SK-N-DZ (cell line): Measurements from ENCODE around the gene EZR.

Experiments
- DNase-seq: peaks from one replicate; pipeline ENCODE4 v3.0.0-alpha.2; 2015; ENCODE audit warnings: low spot score

EZR gene

DNA sequence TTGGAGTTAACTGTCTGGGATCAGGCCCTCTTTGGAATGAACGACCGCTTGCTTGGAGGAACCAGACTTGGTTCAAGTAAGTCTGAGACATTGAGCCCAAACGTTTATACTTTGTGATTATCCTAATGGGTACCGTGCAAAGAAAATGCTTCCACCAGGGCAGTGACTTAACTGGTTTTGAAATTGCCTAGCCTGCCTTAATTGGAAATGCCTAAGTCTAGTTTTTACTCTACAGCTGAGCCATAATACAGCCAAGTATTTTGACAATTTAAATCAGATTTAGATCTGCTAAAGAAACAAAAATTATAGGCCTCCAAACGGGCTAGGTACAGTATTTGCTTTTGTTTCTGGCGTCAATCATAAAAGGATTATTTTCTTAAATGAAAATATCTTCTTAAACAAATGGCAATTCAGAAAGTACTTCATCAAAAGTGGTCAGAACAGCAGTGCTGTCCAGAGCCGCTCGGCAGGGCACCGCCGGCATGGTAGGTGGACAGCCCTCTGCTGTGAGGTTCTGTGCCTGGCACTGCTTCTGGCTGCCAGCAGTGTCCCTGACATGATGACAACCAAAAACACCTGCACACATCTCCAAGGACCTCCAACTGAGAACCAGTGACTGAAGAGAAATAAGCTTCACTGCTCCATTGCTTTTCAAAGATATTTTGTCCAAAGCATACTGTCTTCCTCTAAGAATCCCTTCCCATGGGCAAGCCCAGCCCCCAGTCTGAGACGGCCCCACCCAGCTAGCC is 55.6 kb downstream of the EZR start:
- no peak for DNase-seq

- DNase-seq = no peak
These were observed 56.3 kb downstream of the EZR start for GRCh38 chr6:158762787-158763433.

DNA sequence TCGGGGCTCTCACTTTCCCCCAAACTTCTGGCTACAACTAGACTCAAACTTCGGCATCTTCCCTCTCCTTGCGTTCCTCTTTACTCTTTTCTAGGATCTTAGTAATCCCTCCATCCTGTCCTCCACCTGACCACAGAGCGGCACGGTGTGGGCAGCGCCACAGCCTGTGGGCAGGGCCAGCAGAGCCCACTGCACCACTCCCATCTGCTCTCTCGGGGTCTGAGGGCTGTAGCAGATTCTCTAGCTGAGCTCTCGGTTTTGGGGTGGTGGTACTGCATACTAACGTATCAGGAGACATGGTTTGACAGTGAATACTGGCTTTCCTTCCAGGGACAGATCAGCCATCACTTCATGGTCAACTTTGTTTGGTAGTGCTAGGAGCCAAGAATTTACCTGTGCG is 57.4 kb downstream of the EZR start:
- DNase-seq = no peak

DNA sequence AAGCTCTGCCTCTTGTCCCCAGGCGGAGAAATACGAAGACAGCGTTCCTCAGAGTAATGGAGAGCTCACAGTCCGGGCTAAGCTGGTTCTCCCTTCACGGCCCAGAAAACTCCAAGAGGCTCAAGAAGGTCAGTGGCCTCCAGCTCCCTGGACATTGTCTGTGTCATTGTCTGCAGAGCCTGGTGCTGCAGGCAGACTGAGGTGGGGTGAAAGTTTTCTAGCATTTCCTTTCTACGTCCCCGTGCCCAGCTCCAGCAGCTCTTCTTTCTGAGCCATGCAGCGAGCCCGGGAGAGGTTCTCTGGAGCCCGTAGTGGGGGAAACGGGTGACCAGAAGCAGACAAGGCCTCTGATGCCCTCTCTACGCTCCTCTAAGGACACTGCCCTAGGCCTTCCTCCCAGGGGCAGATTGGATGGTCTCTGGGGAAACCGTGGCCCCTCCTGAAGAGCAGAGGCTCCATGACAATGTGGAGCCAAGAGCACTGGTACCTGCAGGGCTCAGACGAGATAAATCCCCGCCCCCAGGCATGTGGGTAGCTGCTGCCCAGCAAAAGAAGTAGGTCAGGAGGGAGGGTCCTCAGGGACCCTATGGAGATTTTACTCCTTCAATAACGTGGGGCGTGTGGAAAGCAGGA is 58.4 kb downstream of the EZR start:
- DNase-seq = no peak

DNA sequence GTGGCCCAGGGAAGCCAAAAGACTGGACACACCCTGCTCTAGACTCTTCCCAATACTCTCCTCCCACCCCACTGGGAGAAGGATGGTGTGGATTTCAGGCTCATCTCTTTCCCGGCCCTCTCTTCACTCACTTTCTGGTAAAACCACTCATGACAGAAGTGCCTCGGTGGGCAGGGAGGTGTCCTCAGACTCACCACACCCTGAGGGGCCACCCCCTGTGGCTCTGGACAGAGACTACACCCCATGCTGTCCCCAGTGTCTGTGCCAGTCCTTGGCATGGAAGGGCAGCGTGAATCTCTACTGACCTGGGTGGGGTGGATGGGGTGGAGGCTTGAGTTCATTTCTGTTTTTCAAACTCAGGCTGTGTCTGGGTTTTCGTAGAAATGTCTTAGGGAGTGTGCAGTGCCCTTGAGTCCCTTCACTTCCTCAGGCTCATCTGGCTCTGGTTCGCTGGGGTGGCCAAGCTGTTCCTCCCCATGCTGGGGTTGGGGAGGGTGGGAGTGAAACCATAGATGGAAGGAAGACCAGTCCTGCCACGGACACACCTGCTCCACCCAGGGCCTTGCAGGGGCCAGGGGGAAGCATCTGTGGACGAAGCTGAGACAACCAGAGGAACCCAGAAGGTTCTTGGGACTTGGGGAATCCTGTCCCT is 59.1 kb downstream of the EZR start:
- DNase-seq = no peak

GRCh38 chr6:158758941-158759479 is 60.2 kb downstream of the EZR start:
- peak; percentile 37 for DNase-seq

DNA sequence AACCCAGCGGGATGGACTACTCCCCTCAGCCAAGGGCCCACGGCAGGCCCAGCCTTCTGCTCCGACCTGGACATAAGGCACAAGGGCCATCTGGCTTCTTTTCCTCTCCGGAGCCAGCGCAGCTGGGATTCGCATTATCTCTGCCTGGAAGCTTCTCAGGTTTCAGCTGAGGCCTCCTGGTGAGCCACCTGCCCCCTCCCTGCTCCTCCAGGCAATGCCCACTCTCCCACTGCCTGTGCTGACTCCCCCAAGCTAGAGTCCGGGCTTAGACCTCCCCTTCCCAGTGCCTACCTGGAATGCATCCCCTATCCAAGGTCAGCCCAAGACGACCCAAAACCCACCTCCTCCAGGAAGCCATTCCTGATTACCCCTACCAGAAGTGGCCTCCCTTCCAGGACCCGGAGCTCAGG is 60.7 kb downstream of the EZR start:
- peak; percentile 99 for DNase-seq

DNA sequence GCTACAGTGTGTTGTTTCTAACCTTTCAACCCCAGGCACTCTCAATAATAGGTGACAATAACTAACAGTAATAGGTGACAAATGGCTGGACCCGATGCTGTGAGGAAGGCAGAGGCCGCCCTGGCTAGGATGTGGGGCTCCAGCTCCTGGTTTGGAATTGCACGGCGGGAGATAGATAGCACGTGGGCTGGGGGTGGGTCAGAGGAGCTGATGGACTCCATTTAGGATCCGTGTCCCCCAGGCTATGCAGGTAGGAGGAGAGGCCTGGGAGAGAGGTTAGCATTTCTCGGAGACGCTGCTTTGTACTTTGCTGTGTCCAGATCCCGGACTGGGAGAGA is 61.4 kb downstream of the EZR start:
- no peak for DNase-seq

- DNase-seq = no peak
These were observed 62.0 kb downstream of the EZR start for GRCh38 chr6:158756977-158757752.

- DNase-seq = no peak
These were observed 63.0 kb downstream of the EZR start for GRCh38 chr6:158756126-158756525.

DNA sequence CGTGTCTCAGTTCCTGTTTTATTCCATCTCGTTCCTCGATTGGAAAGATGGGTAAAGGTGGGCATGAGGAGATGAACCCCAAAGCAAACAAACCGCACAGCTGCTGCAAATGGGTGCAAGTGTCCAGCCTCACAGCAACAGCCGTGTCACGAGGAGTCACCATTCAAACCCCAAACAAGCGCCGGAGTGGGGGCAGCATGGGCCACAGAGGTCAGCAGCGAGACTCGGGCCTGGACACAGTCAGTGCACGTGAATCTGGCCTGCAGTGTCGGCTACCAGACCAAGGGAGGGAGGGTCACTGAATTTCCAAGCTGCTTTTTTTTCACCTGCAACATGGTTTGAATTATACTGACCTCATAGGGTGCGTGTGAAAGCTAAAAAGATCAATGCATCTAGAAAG is 63.5 kb downstream of the EZR start:
- DNase-seq = no peak

GRCh38 chr6:158754738-158755137 is 64.4 kb downstream of the EZR start:
- peak; percentile 58 for DNase-seq

- no peak for DNase-seq
These were observed 65.4 kb downstream of the EZR start for GRCh38 chr6:158753811-158754210.

GRCh38 chr6:158752613-158753012 is 66.6 kb downstream of the EZR start:
- DNase-seq = no peak

DNA sequence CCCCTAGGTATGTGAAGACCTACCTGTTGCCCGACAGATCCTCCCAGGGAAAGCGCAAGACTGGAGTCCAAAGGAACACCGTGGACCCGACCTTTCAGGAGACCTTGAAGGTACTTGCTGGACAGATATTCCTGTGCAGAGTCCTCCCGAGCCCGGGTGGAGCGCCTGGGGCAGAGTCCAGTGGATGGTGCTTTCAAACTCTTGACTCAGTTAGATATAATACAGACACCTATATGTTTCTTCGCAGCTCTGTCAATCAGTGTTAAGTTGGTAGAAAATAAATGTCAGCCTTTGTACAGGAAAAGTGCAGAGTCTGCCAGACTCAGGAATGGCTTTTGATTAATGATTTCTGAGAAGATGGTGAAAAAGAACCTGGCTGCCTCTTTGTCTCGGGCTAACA is 67.2 kb downstream of the EZR start:
- DNase-seq = no peak

- DNase-seq = no peak
These were observed 67.9 kb downstream of the EZR start for GRCh38 chr6:158751224-158751623.

DNA sequence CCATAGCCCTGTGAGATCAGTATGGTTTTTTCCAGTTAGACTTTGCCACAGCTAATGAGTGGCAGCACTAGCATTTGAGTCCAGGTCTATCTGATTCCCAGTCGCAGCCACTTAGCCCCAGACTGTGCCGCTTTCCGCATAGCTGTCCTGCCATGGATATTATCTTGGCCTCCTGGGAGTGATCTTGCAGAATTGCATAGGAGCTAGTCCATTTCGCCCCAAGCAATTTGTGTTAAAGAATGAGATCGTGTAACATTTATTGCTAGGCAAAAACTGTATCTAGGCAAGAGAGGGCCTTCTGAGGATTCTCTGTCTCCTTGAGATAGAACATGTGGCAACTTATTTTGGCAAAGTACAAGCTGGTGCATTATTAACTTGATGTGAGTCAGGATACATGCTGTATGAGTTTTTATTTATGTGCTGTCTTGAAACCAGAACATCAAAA is 74.2 kb downstream of the EZR start:
- DNase-seq = peak; percentile 90

DNA sequence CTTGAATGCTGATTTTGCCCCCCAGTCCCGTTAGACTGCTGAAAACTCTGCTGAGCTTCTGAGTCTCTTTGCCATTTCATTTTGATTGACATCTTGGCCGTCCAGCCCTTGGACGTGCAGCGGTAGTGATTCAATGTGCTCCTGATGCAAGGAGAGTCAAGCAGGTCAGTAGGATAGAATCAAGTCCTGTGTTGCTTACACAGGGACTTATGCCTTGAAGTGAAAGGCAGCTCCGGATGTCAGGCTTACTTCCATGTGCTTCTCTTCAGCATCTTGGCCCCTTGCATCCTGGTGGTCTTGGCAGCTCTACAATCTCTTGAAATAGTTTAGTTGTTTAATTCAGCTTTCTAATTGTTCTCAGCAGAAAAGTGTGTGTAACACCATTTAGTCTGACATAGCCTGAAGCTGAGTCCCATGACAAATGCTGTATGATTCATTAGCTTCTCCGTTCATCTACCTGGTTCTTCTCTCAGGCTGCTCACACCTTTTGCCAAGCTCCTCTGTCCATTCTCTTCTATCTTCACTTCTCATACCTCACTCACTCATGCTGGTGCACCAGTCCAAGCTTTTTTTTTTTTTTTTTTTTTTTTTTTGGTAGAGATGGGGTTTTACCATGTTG is 76.0 kb downstream of the EZR start:
- no peak for DNase-seq

DNA sequence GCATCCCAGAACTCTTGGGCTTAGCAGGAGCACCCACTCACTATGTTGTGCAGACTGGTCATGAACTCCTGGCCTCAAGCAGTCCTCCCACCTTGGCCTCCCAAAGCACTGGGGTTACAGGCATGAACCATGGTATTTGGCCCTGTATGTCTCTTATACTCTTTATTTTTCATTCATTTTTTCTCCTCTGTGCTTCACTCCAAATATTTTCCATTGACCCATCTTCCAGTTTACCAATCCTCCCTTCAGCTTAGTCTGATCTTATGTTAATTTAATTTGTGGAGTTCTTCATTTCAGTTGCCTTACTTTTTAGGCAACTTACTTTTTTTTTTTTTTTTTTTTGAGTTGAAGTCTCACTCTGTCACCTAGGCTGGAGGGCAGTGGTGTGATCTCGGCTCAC is 79.5 kb downstream of the EZR start:
- DNase-seq = no peak

DNA sequence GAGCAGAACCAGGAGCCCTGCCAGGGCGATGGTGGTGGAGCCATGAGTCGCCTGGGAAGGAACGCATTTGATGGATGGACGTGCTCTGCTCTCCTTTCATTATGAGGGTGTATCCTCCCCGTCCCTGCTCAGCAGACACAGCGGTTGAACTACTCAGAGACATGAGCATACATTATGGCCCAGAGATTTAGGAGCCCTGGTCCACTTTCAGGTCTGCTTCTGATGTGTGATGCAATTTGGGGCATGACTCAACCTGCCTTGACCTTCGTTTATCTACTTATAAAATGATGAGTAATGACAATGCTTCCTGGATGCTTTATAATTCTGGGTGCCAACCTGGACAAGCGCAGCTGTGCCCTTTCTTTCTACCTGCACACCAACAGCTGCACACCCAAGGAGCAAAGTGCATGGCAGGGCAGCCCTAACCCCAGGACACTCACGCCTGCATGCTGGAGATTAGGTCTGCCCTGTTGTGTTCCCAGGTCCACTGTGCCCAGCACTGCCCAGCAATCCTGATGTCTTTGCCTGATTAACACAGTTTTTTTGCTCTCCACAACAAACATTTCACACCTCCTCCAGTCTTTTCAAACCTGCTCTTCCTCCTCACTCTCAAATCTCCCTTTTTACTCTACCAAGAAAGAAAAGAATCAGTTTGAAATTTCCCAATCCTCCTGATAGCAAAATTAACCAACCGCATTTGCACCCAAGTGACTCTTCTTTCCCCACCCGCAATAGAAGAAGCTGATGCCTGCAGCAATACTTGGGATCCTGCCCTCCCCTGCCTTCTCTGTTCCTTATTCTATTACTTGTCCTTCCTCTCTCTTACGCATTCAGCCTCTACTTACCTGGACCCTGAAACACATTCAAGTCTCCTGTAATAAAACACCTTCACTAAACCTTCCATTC is 81.2 kb downstream of the EZR start:
- DNase-seq = no peak
